Measurements from ENCODE around the gene PTPRK.

- peak in 2 of 6 experiments; percentile 10 to 29 for TF ChIP-seq CTCF (IDR thresholded peaks at IDR 0.05)
- no peak for TF ChIP-seq POLR2A (IDR thresholded peaks at IDR 0.05)
Observed at GRCh38 chr6:128516514-128516898, 3.9 kb downstream of the PTPRK start.
